Astrocyte (in vitro differentiated cells and primary cell): ENCODE measurements around the gene UNC5C.

Experiments
- EZH2 ChIP-seq: IDR thresholded peaks from 2 replicates; pipeline ENCODE4 v1.6.1; 2012; ENCODE audit warnings: mild to moderate bottlenecking, low read length, inconsistent platforms; ENCODE audit not compliant: insufficient read depth
- TF ChIP-seq, protein P1 (sequence below): IDR thresholded peaks from 2 replicates; pipeline ENCODE4 v1.5.1; 2011; ENCODE audit warnings: low read depth, mild to moderate bottlenecking, inconsistent platforms, low read length, moderate library complexity; ENCODE audit not compliant: insufficient read depth

GRCh38 chr4:95580226-95580625, 31.5 kb upstream of the UNC5C start:
- TF ChIP-seq EZH2, result no peak
- TF ChIP-seq, protein P1, sequence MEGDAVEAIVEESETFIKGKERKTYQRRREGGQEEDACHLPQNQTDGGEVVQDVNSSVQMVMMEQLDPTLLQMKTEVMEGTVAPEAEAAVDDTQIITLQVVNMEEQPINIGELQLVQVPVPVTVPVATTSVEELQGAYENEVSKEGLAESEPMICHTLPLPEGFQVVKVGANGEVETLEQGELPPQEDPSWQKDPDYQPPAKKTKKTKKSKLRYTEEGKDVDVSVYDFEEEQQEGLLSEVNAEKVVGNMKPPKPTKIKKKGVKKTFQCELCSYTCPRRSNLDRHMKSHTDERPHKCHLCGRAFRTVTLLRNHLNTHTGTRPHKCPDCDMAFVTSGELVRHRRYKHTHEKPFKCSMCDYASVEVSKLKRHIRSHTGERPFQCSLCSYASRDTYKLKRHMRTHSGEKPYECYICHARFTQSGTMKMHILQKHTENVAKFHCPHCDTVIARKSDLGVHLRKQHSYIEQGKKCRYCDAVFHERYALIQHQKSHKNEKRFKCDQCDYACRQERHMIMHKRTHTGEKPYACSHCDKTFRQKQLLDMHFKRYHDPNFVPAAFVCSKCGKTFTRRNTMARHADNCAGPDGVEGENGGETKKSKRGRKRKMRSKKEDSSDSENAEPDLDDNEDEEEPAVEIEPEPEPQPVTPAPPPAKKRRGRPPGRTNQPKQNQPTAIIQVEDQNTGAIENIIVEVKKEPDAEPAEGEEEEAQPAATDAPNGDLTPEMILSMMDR, result no peak
